Raji (cell line): Measurements from ENCODE around the gene ZFP57.

Source experiments
- POLR2A ChIP-seq: IDR thresholded peaks from 2 replicates; pipeline ENCODE4 v1.6.1; 2011; ENCODE audit warnings: low read depth, low read length, control low read depth; ENCODE audit not compliant: insufficient read depth

The ZFP57 gene

GRCh38 chr6:29647927-29648642 lies 32.9 kb downstream of the ZFP57 start:
- no peak for TF ChIP-seq POLR2A

GRCh38 chr6:29641430-29642148 lies 39.4 kb downstream of the ZFP57 start:
- no peak for TF ChIP-seq POLR2A

GRCh38 chr6:29637247-29637646 lies 43.7 kb downstream of the ZFP57 start:
- TF ChIP-seq POLR2A, result no peak

GRCh38 chr6:29633534-29633905 lies 47.4 kb downstream of the ZFP57 start:
- TF ChIP-seq POLR2A, result no peak

- TF ChIP-seq POLR2A, result peak; percentile 43
These were observed 48.0 kb downstream of the ZFP57 start, which contains the start of gene GABBR1 for GRCh38 chr6:29632789-29633533. Gene GABBR1 (minus strand): TSS chr6:29633183. CDS start chr6:29632385, 798 bp downstream.

GRCh38 chr6:29631860-29632731 lies 48.9 kb downstream of the ZFP57 start:
- TF ChIP-seq POLR2A, result no peak

- TF ChIP-seq POLR2A, result no peak
These were observed 49.6 kb downstream of the ZFP57 start for GRCh38 chr6:29631209-29631810.

GRCh38 chr6:29630315-29630714 lies 50.6 kb downstream of the ZFP57 start:
- TF ChIP-seq POLR2A, result no peak

GRCh38 chr6:29629571-29629970 lies 51.4 kb downstream of the ZFP57 start:
- TF ChIP-seq POLR2A, result no peak

GRCh38 chr6:29628419-29629281 lies 52.3 kb downstream of the ZFP57 start:
- 0 out of 2 replicates have a peak, but pooled peaks have one; percentile 18 for TF ChIP-seq POLR2A

- TF ChIP-seq POLR2A, result no peak
These were observed 53.1 kb downstream of the ZFP57 start for GRCh38 chr6:29627755-29628418.

GRCh38 chr6:29626948-29627754 lies 53.8 kb downstream of the ZFP57 start:
- no peak for TF ChIP-seq POLR2A
